GM12878 (cell line): ENCODE data around the gene SPATA2. TPM values are rescaled to one million over a fixed set of nuclear protein-coding genes. Genes with fewer than 3 reads are reported as not detected.

ENCODE experiments used
- ATAC-seq: fragments of 200-7000 bp; cut with Tn5 transposase; 3 replicates; pipeline ENCODE4 v1.9.1; 2020; ENCODE audit warnings: mild to moderate bottlenecking, moderate library complexity
- BruUV-seq: library from RNA; stranded (reverse); fragments of 400-500 nt; replicated peaks from 2 replicates; lab custom pipeline; 2021; lab: Mats Ljungman, UMichigan
- CTCF ChIA-PET: fragments of 300-600 bp; sonication (Branson Sonifier 250); formaldehyde crosslinking; extraction: SDS; loops from one replicate; lab custom pipeline; 2021; ENCODE audit warnings: inconsistent platforms; lab: Yijun Ruan, JAX
- POLR2A ChIA-PET: fragments of 350-600 bp; formaldehyde crosslinking; extraction: SDS; loops from one replicate; lab custom pipeline; 2021; ENCODE audit warnings: inconsistent platforms; lab: Charles Lee
- RAD21 ChIA-PET: fragments of 300-600 bp; sonication (Branson Sonifier 250); formaldehyde crosslinking; loops from one replicate; lab custom pipeline; 2023; ENCODE audit warnings: antibody characterized with exemption; ENCODE audit not compliant: unreplicated experiment; lab: Charles Lee
- SMC1A ChIA-PET: fragments of 300-600 bp; sonication (Branson Sonifier 250); formaldehyde crosslinking; loops from one replicate; lab custom pipeline; 2023; ENCODE audit not compliant: unreplicated experiment, uncharacterized antibody; lab: Charles Lee
- DNase-seq: peaks from one replicate; pipeline ENCODE4 v3.0.0-alpha.2; 2011; ENCODE audit warnings: low read depth, low spot score
- FAIRE-seq: peaks from 3 replicates; lab custom pipeline; 2011; peaks lifted over from hg19 to GRCh38; lab: Jason Lieb, UNC
- H2AFZ ChIP-seq: 2 replicates; pipeline ENCODE4 v1.6.0; 2011; ENCODE audit warnings: low read depth, low read length, control low read depth; ENCODE audit not compliant: control insufficient read depth
- H3K27ac ChIP-seq: 2 replicates; pipeline ENCODE4 v1.5.1; 2011; ENCODE audit warnings: control low read depth; ENCODE audit not compliant: control insufficient read depth, insufficient read depth
- H3K27me3 ChIP-seq, 2 experiments: replicated peaks in 1 of 2; 2 replicates each; pipeline versions ENCODE4 v1.6.0 to v1.6.1; 2011; ENCODE audit warnings: low read length in 1 of 2; ENCODE audit not compliant: control insufficient read depth in 2 of 2, insufficient read depth in 2 of 2
- H3K36me3 ChIP-seq, 2 experiments: 2 replicates each; pipeline ENCODE4 v1.5.1; 2011; ENCODE audit warnings: low read length in 1 of 2; ENCODE audit not compliant: control insufficient read depth in 2 of 2, insufficient read depth in 2 of 2
- H3K4me1 ChIP-seq: 2 replicates; pipeline ENCODE4 v1.6.1; 2011; ENCODE audit warnings: mild to moderate bottlenecking, low read length, moderate library complexity, mixed read lengths; ENCODE audit not compliant: control insufficient read depth, insufficient read depth
- H3K4me2 ChIP-seq: 2 replicates; pipeline ENCODE4 v1.6.0; 2011; ENCODE audit warnings: control low read depth; ENCODE audit not compliant: control insufficient read depth, insufficient read depth
- H3K4me3 ChIP-seq: fragments of 200-600 bp; sonication (generic); 2 replicates; pipeline ENCODE4 v1.5.1; 2016
- H3K79me2 ChIP-seq: 2 replicates; pipeline ENCODE4 v1.6.0; 2011; ENCODE audit warnings: low read length; ENCODE audit not compliant: control insufficient read depth, insufficient read depth
- H3K9ac ChIP-seq: 2 replicates; pipeline ENCODE4 v1.8.0; 2011; ENCODE audit warnings: low read length, control low read depth, mixed read lengths; ENCODE audit not compliant: control insufficient read depth, insufficient read depth
- H3K9me3 ChIP-seq: replicated peaks from 3 replicates; pipeline ENCODE4 v1.5.1; 2011; ENCODE audit warnings: mild to moderate bottlenecking, low read length; ENCODE audit not compliant: control insufficient read depth, insufficient read depth
- H4K20me1 ChIP-seq: 2 replicates; pipeline ENCODE4 v1.6.0; 2011; ENCODE audit not compliant: control insufficient read depth, insufficient read depth
- CBX3 ChIP-seq: fragments of 200-600 bp; sonication (generic); IDR thresholded peaks from 2 replicates; pipeline ENCODE4 v1.6.1; 2016; ENCODE audit warnings: low read depth, borderline replicate concordance
- FOS ChIP-seq: IDR thresholded peaks from 3 replicates; pipeline ENCODE4 v1.6.1; 2011; ENCODE audit warnings: borderline replicate concordance; ENCODE audit not compliant: insufficient read length; ENCODE audit errors: extremely low read depth
- JUNB ChIP-seq: IDR thresholded peaks from 2 replicates; pipeline ENCODE4 v1.6.1; 2016; ENCODE audit warnings: antibody characterized with exemption, mild to moderate bottlenecking
- MAX ChIP-seq: IDR thresholded peaks from 2 replicates; pipeline ENCODE4 v1.6.1; 2012; ENCODE audit warnings: low read depth, low read length, improper control_type of control experiment
- NRF1 ChIP-seq: conservative IDR thresholded peaks from 2 replicates; pipeline ENCODE4 v1.6.1; 2011; ENCODE audit warnings: mild to moderate bottlenecking, low read depth, low read length, improper control_type of control experiment
- PAX8 ChIP-seq: fragments of 450-650 bp; IDR thresholded peaks from 2 replicates; pipeline ENCODE4 v1.6.1; 2017; ENCODE audit warnings: mild to moderate bottlenecking, moderate library complexity
- PKNOX1 ChIP-seq: fragments of 450-650 bp; IDR thresholded peaks from 2 replicates; pipeline ENCODE4 v1.6.1; 2016; ENCODE audit warnings: mild to moderate bottlenecking
- SKIL ChIP-seq: fragments of 450-650 bp; IDR thresholded peaks from 2 replicates; pipeline ENCODE4 v1.6.1; 2017; ENCODE audit warnings: mild to moderate bottlenecking, low read depth, inconsistent platforms; ENCODE audit not compliant: poor library complexity, severe bottlenecking
- YY1 ChIP-seq: IDR thresholded peaks from 2 replicates; pipeline ENCODE4 v1.6.1; 2011; ENCODE audit warnings: low read depth, mild to moderate bottlenecking, low read length
- ZNF207 ChIP-seq: fragments of 450-650 bp; IDR thresholded peaks from 2 replicates; pipeline ENCODE4 v1.6.1; 2014; ENCODE audit warnings: antibody characterized with exemption, mild to moderate bottlenecking, borderline replicate concordance
- WGBS: methylation state at CpG from one replicate; pipeline ENCODE4 v1.1.6; 2016; ENCODE audit warnings: low lambda C conversion rate; ENCODE audit not compliant: insufficient replicate concordance, insufficient coverage; ENCODE audit errors: missing lambda C conversion rate; 5-methylcytosine and 5-hydroxymethylcytosine counted together
- in situ Hi-C: fragments of 300-500 bp; cut with MboI; formaldehyde crosslinking; loops from 9 replicates; pipeline ENCODE4 v1.14.3; 2018; ENCODE audit warnings: mixed read lengths
- intact Hi-C: fragments of 100-400 bp; cut with micrococcal nuclease; formaldehyde crosslinking; loops from one replicate; pipeline ENCODE4 v1.14.2; 2022; ENCODE audit not compliant: unreplicated experiment
- polyA plus RNA-seq, 11 experiments: library from polyadenylated mRNA; depleted of rRNA in 4 of 11; unstranded in 6 of 11; stranded (reverse) in 5 of 11; fragments of >200 nt; fragmentation: Nextera tagmentation in 4 of 11; fragmentation: Illumina TruSeq in 1 of 11; extraction: Ambion mirVana in 4 of 11; extraction: Trizol in 1 of 11; gene quantifications; 1 replicate in 1 of 11; 2 replicates in 10 of 11; pipeline versions ENCODE4 v1.2.1 to v1.2.3, GENCODE V29; 2011 to 2016; ENCODE audit warnings: inconsistent platforms in 2 of 11, missing spikeins in 2 of 11, low read depth in 1 of 11
- total RNA-seq, 4 experiments: library from RNA; depleted of rRNA in 3 of 4; stranded (reverse); fragments of >200 nt in 3 of 4; fragmentation: Illumina TruSeq in 1 of 4; extraction: Trizol in 1 of 4; gene quantifications; 2 replicates each; pipeline versions ENCODE4 v1.2.1 to v1.2.3, GENCODE V29; 2013 to 2021

The SPATA2 gene
- total and polyA plus RNA-seq, 10 of the 15 experiments (the other 5 are each of a cell fraction or from before 2014, with no cell fraction given), result 0.93 to 11.7 (median 5.6) TPM

GRCh38 chr20:49882171-49882970 lies 33.0 kb downstream of the SPATA2 start:
- Histone ChIP-seq H3K9ac (no peak overlapping the region), H3K9me3 (no peaks in the 10 kb centered on the region), H3K4me3 (no peak overlapping the region), H3K4me2 (no peak overlapping the region), H3K27me3 (no peaks in the 10 kb centered on the region), H3K4me1 (no peaks in the 10 kb centered on the region), H4K20me1 (no peaks in the 10 kb centered on the region), H3K79me2 (no peaks in the 10 kb centered on the region), H3K27ac (no peak overlapping the region), H3K36me3 (peaks cover 15 to 23% of the 10 kb centered on the region in 2 experiments), H2AFZ (no peak overlapping the region)
- 95% methylated on average over 28 of the region's 29 CpGs for WGBS
- ATAC-seq (no peak), FAIRE-seq (no peak), DNase-seq (no peak)
- TF ChIP-seq YY1 (no peak), ZNF207 (no peak), PKNOX1 (no peak), SKIL (no peak), JUNB (no peak), CBX3 (no peak), PAX8 (no peak), NRF1 (no peak), FOS (no peak), MAX (no peak)
- intact Hi-C loops (no loop called here), in situ Hi-C loops (no loop called here)
- ChIA-PET POLR2A (no interaction called here), SMC1A (no interaction called here), RAD21 (no interaction called here), CTCF (no interaction called here)
- no TSS peak for BruUV-seq
